Measurements from ENCODE around the gene TMEM243. TPM values are rescaled to one million over a fixed set of nuclear protein-coding genes. Genes with fewer than 3 reads are reported as not detected.
"Not testable (repeated sequence)": the region's sequence is repeated elsewhere in the genome, so short reads cannot be mapped to it uniquely, and the experiment has no call there.

TMEM243 gene
- total RNA-seq, result 24.6 TPM

GRCh38 chr7:87219545-87220025 is at the start of gene TMEM243:
Gene TMEM243, minus strand, starts transcription at chr7:87219732. Its CDS starts 229 bp downstream, at chr7:87219503.
- intact Hi-C loops (cut with DNase I), result no loop called here
- DNase-seq (ENCODE audit: low spot score) (peak; percentile 86), ATAC-seq (peak; percentile 89)

- intact Hi-C loops (cut with DNase I), result no loop called here
- no peak for ATAC-seq
- DNase-seq (ENCODE audit: low spot score), result no peak
Measured at GRCh38 chr7:87267239-87267900, 47.8 kb upstream of the TMEM243 start.

GRCh38 chr7:87263537-87263936 is 44.0 kb upstream of the TMEM243 start:
- ATAC-seq (no peak), DNase-seq (ENCODE audit: low spot score) (no peak)
- intact Hi-C loops (cut with DNase I), result no loop called here

GRCh38 chr7:87253589-87254087 is 34.1 kb upstream of the TMEM243 start:
- intact Hi-C loops (cut with DNase I), result no loop called here
- ATAC-seq (no peak), DNase-seq (ENCODE audit: low spot score) (no peak)

GRCh38 chr7:87245671-87246070 is 26.1 kb upstream of the TMEM243 start:
- ATAC-seq; intact Hi-C loops (cut with DNase I); DNase-seq (ENCODE audit: low spot score): not testable (repeated sequence)

- intact Hi-C loops (cut with DNase I); ATAC-seq; DNase-seq (ENCODE audit: low spot score): not testable (repeated sequence)
Measured at GRCh38 chr7:87238464-87239051, 19.0 kb upstream of the TMEM243 start.

GRCh38 chr7:87234949-87235348 is 15.4 kb upstream of the TMEM243 start:
- intact Hi-C loops (cut with DNase I), result no loop called here
- DNase-seq (ENCODE audit: low spot score), result no peak
- no peak for ATAC-seq

GRCh38 chr7:87231711-87232110 is 12.2 kb upstream of the TMEM243 start:
- intact Hi-C loops (cut with DNase I), result no loop called here
- DNase-seq (ENCODE audit: low spot score) (no peak), ATAC-seq (peak; percentile 51)

GRCh38 chr7:87231258-87231657 is 11.7 kb upstream of the TMEM243 start:
- intact Hi-C loops (cut with DNase I), result no loop called here
- ATAC-seq (peak; percentile 32), DNase-seq (ENCODE audit: low spot score) (no peak)

GRCh38 chr7:87226495-87226894 is 7.0 kb upstream of the TMEM243 start:
- no peak for ATAC-seq
- DNase-seq (ENCODE audit: low spot score), result no peak
- intact Hi-C loops (cut with DNase I), result no loop called here

GRCh38 chr7:87225696-87226095 is 6.2 kb upstream of the TMEM243 start:
- ATAC-seq, result no peak
- DNase-seq (ENCODE audit: low spot score), result no peak
- intact Hi-C loops (cut with DNase I), result no loop called here

GRCh38 chr7:87223666-87224065 is 4.1 kb upstream of the TMEM243 start:
- intact Hi-C loops (cut with DNase I), result no loop called here

GRCh38 chr7:87220734-87221215 is 1.2 kb upstream of the TMEM243 start:
- ATAC-seq (no peak), DNase-seq (ENCODE audit: low spot score) (no peak)
- intact Hi-C loops (cut with DNase I), result no loop called here

More at GRCh38 chr7:87223666-87224065, 4.1 kb upstream of the TMEM243 start:
- DNase-seq (ENCODE audit: low spot score) (no peak), ATAC-seq (no peak)

GRCh38 chr7:87220026-87220733 is 648 bp upstream of the TMEM243 start:
- intact Hi-C loops (cut with DNase I), result no loop called here
- peak; percentile 83 for ATAC-seq
- peak; percentile 84 for DNase-seq (ENCODE audit: low spot score)

- ATAC-seq (peak; percentile 74), DNase-seq (ENCODE audit: low spot score) (peak; percentile 76)
- intact Hi-C loops (cut with DNase I), result no loop called here
Measured at GRCh38 chr7:87218796-87219544, 562 bp downstream of the TMEM243 start.

GRCh38 chr7:87217983-87218653 is 1.4 kb downstream of the TMEM243 start:
- DNase-seq (ENCODE audit: low spot score) (no peak), ATAC-seq (no peak)
- intact Hi-C loops (cut with DNase I), result no loop called here

- ATAC-seq (no peak), DNase-seq (ENCODE audit: low spot score) (no peak)
- intact Hi-C loops (cut with DNase I), result no loop called here
Measured at GRCh38 chr7:87216701-87217508, 2.6 kb downstream of the TMEM243 start.

- ATAC-seq (no peak), DNase-seq (ENCODE audit: low spot score) (no peak)
- intact Hi-C loops (cut with DNase I), result no loop called here
Measured at GRCh38 chr7:87215046-87215445, 4.5 kb downstream of the TMEM243 start.

All from sciatic nerve (tissue), 2 donors.